Measurements from ENCODE around the gene PLA2R1. TPM values are rescaled to one million over a fixed set of nuclear protein-coding genes. Genes with fewer than 3 reads are reported as not detected.

PLA2R1 gene
- total RNA-seq, 1 experiment from 2014 or later: 0.39 TPM

DNA sequence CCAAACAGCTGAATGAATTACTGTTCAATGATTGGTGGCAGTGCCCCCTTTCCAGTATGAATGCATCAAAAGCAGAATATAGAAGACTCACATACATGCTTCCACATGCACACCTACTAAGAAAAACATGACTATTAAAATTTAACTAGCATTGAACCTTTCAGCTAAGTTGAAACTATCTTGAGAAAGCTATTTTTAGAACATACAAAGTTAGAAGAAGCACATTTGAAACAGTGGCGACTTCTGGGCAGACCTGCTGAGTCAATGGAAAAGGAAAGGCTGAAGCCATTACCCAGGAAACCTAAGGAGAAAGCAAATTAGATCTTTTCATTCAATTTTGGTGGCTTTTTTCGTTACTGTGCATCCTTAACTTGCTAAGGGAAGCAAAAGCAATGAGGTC, 55.9 kb downstream of the PLA2R1 start:
- TF ChIP-seq, protein P1, sequence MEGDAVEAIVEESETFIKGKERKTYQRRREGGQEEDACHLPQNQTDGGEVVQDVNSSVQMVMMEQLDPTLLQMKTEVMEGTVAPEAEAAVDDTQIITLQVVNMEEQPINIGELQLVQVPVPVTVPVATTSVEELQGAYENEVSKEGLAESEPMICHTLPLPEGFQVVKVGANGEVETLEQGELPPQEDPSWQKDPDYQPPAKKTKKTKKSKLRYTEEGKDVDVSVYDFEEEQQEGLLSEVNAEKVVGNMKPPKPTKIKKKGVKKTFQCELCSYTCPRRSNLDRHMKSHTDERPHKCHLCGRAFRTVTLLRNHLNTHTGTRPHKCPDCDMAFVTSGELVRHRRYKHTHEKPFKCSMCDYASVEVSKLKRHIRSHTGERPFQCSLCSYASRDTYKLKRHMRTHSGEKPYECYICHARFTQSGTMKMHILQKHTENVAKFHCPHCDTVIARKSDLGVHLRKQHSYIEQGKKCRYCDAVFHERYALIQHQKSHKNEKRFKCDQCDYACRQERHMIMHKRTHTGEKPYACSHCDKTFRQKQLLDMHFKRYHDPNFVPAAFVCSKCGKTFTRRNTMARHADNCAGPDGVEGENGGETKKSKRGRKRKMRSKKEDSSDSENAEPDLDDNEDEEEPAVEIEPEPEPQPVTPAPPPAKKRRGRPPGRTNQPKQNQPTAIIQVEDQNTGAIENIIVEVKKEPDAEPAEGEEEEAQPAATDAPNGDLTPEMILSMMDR (IDR thresholded peaks at IDR 0.05; ENCODE audit: insufficient read depth in 1 of 2, low read depth in 1 of 2, low read length in 1 of 2, severe bottlenecking in 1 of 2, unreplicated experiment in 1 of 2): no peak
- ChIA-PET POLR2A (no interaction called here), CTCF (no interaction called here)
- Histone ChIP-seq H3K4me1 (no peaks in the 10 kb centered on the region), H3K36me3 (ENCODE audit: control insufficient read depth, insufficient read depth, low read length) (no peaks in the 10 kb centered on the region), H3K9me3 (no peaks in the 10 kb centered on the region), H3K27me3 (replicated peaks; ENCODE audit: control insufficient read depth, insufficient read depth, low read length) (no peaks in the 10 kb centered on the region), H3K4me3 (ENCODE audit: low read depth, low read length) (no peak overlapping the region)
- DNase-seq: no peak
- peaks cover 4% of the 10 kb centered on the region for H3K27me3 Mint-ChIP-seq (ENCODE audit: insufficient read depth, unreplicated experiment)
- H3K36me3 Mint-ChIP-seq (ENCODE audit: insufficient read depth, unreplicated experiment): no peaks in the 10 kb centered on the region
- H3K4me3 Mint-ChIP-seq (ENCODE audit: unreplicated experiment): no peak overlapping the region
- H3K27ac Mint-ChIP-seq (ENCODE audit: unreplicated experiment): no peak overlapping the region
- no peaks in the 10 kb centered on the region for H3K4me1 Mint-ChIP-seq (ENCODE audit: low read depth, unreplicated experiment)
- intact Hi-C loops (cut with micrococcal nuclease; ENCODE audit: unreplicated experiment): no loop called here
- H3K9me3 Mint-ChIP-seq (ENCODE audit: unreplicated experiment): no peaks in the 10 kb centered on the region
- no TSS peak for BruUV-seq (replicated peaks)

DNA sequence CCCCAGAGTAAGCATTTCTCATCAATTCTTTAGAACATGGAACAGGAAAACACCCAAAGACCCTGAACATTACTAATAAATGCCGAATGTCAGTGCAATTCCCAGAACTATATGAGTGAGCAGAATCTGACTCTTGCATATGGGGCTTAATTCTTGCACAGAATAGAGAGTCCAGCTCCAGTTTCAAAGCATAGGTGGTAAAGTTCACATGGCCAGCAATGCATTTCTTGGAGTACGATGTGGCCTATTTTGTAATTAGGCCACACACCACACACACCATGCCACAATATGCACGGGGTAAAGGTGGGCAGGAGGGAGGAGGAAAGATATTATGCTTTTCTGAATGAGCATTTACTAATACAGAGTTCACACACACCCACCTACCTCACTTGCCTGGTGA, 56.5 kb downstream of the PLA2R1 start:
- no peak overlapping the region for H3K4me3 ChIP-seq (ENCODE audit: low read depth, low read length)
- no peaks in the 10 kb centered on the region for H3K9me3 ChIP-seq
- H3K4me3 Mint-ChIP-seq (ENCODE audit: unreplicated experiment): no peak overlapping the region
- no peak overlapping the region for H3K27ac Mint-ChIP-seq (ENCODE audit: unreplicated experiment)
- DNase-seq: no peak
- H3K27me3 Mint-ChIP-seq (ENCODE audit: insufficient read depth, unreplicated experiment): peaks cover 7% of the 10 kb centered on the region
- no peaks in the 10 kb centered on the region for H3K9me3 Mint-ChIP-seq (ENCODE audit: unreplicated experiment)
- CTCF ChIA-PET: no interaction called here
- intact Hi-C loops (cut with micrococcal nuclease; ENCODE audit: unreplicated experiment): no loop called here
- TF ChIP-seq, protein P1 (IDR thresholded peaks at IDR 0.05; ENCODE audit: insufficient read depth in 1 of 2, low read depth in 1 of 2, low read length in 1 of 2, severe bottlenecking in 1 of 2, unreplicated experiment in 1 of 2): no peak
- H3K4me1 ChIP-seq: no peaks in the 10 kb centered on the region
- H3K4me1 Mint-ChIP-seq (ENCODE audit: low read depth, unreplicated experiment): no peaks in the 10 kb centered on the region
- no peaks in the 10 kb centered on the region for H3K36me3 ChIP-seq (ENCODE audit: control insufficient read depth, insufficient read depth, low read length)
- POLR2A ChIA-PET: no interaction called here
- no peaks in the 10 kb centered on the region for H3K36me3 Mint-ChIP-seq (ENCODE audit: insufficient read depth, unreplicated experiment)
- BruUV-seq (replicated peaks): no TSS peak
- no peaks in the 10 kb centered on the region for H3K27me3 ChIP-seq (replicated peaks; ENCODE audit: control insufficient read depth, insufficient read depth, low read length)

DNA sequence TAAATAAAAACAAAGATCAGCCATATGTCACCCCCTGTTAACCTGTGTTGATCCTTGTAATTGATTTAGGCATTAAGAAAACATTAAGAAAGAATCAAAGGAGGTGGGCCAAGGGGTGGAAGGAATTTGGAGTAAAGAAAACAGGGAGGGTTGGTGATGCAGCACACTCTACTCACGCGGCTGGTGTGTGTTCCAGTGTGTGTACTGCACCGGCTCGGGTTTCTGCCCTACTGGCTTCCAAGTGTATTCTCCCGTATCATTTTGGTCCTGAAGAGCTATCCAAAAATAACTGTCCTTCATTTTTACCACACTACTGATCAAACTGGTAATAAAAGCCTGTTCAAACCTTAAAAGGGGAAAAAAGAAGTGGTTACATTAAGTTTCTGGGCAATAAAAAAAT, 56.9 kb downstream of the PLA2R1 start:
- Histone ChIP-seq H3K9me3 (no peaks in the 10 kb centered on the region), H3K27me3 (replicated peaks; ENCODE audit: control insufficient read depth, insufficient read depth, low read length) (no peaks in the 10 kb centered on the region), H3K36me3 (ENCODE audit: control insufficient read depth, insufficient read depth, low read length) (no peaks in the 10 kb centered on the region), H3K4me3 (ENCODE audit: low read depth, low read length) (no peak overlapping the region), H3K4me1 (no peaks in the 10 kb centered on the region)
- H3K36me3 Mint-ChIP-seq (ENCODE audit: insufficient read depth, unreplicated experiment): no peaks in the 10 kb centered on the region
- POLR2A ChIA-PET: no interaction called here
- TF ChIP-seq, protein P1 (IDR thresholded peaks at IDR 0.05; ENCODE audit: insufficient read depth in 1 of 2, low read depth in 1 of 2, low read length in 1 of 2, severe bottlenecking in 1 of 2, unreplicated experiment in 1 of 2): no peak
- H3K4me1 Mint-ChIP-seq (ENCODE audit: low read depth, unreplicated experiment): no peaks in the 10 kb centered on the region
- H3K27ac Mint-ChIP-seq (ENCODE audit: unreplicated experiment): no peak overlapping the region
- DNase-seq: no peak
- no TSS peak for BruUV-seq (replicated peaks)
- H3K4me3 Mint-ChIP-seq (ENCODE audit: unreplicated experiment): no peak overlapping the region
- CTCF ChIA-PET: no interaction called here
- no peaks in the 10 kb centered on the region for H3K9me3 Mint-ChIP-seq (ENCODE audit: unreplicated experiment)
- intact Hi-C loops (cut with micrococcal nuclease; ENCODE audit: unreplicated experiment): no loop called here
- H3K27me3 Mint-ChIP-seq (ENCODE audit: insufficient read depth, unreplicated experiment): peaks cover 7% of the 10 kb centered on the region

Data from Caco-2 (cell line).